ENCODE measurements around the gene MRPS23.

The MRPS23 gene

DNA sequence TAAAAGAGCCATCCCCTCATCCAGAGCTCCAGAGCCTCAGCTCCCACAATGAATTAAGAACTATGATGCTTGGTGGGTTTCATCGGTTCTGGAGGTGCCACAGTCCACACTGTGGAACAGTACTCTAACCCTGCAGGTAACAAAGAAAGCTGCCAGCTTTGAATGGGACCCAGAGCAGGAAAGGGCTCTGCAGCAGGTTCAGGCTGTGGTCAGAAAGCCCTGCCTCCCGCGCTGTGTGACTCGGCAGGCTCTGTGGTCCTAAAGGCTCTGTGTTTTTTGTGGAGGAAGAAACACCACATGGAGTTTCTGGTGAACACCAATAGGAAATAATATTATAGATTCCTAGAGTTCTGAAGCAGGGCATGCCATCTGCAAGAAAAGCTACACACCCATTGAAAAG, 32.5 kb downstream of the MRPS23 start:
- no peak overlapping the region for H3K4me3 ChIP-seq (ENCODE audit: control insufficient read depth, low read depth, low read length)
- TF ChIP-seq, protein P1, sequence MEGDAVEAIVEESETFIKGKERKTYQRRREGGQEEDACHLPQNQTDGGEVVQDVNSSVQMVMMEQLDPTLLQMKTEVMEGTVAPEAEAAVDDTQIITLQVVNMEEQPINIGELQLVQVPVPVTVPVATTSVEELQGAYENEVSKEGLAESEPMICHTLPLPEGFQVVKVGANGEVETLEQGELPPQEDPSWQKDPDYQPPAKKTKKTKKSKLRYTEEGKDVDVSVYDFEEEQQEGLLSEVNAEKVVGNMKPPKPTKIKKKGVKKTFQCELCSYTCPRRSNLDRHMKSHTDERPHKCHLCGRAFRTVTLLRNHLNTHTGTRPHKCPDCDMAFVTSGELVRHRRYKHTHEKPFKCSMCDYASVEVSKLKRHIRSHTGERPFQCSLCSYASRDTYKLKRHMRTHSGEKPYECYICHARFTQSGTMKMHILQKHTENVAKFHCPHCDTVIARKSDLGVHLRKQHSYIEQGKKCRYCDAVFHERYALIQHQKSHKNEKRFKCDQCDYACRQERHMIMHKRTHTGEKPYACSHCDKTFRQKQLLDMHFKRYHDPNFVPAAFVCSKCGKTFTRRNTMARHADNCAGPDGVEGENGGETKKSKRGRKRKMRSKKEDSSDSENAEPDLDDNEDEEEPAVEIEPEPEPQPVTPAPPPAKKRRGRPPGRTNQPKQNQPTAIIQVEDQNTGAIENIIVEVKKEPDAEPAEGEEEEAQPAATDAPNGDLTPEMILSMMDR (IDR thresholded peaks at IDR 0.05; ENCODE audit: control insufficient read depth, insufficient read depth, low read depth, low read length, missing control alignments) = no peak
- DNase-seq (ENCODE audit: low read depth) = no peak

DNA sequence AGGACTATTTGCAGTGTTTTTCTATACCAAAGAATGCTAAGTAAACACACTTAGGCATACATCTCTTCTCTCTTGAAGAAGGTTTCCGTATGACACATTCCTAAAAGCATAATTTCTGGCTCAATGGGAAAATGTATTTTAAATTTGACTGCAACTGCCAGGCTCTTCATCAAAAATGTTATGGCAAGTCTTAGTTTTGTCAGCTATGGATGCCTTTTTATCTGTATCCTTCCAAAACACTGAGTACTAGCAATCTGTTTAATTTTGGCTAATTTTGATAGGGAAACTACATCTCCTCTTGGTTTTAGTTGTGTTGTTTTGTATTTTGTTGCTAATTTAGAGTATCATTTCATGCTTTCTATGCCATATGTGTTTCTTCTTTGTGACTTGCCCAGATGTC, 35.4 kb downstream of the MRPS23 start:
- no peak for DNase-seq (ENCODE audit: low read depth)
- H3K4me3 ChIP-seq (ENCODE audit: control insufficient read depth, low read depth, low read length) = no peak overlapping the region
- TF ChIP-seq, protein P1 (IDR thresholded peaks at IDR 0.05; ENCODE audit: control insufficient read depth, insufficient read depth, low read depth, low read length, missing control alignments) = no peak

GRCh38 chr17:57811638-57812280, 38.1 kb downstream of the MRPS23 start:
- H3K4me3 ChIP-seq (ENCODE audit: control insufficient read depth, low read depth, low read length) = no peak overlapping the region
- DNase-seq (ENCODE audit: low read depth) = no peak
- TF ChIP-seq, protein P1 (IDR thresholded peaks at IDR 0.05; ENCODE audit: control insufficient read depth, insufficient read depth, low read depth, low read length, missing control alignments) = no peak

- TF ChIP-seq, protein P1 (IDR thresholded peaks at IDR 0.05; ENCODE audit: control insufficient read depth, insufficient read depth, low read depth, low read length, missing control alignments) = no peak
- DNase-seq (ENCODE audit: low read depth) = no peak
- H3K4me3 ChIP-seq (ENCODE audit: control insufficient read depth, low read depth, low read length) = no peak overlapping the region
These were observed 38.9 kb downstream of the MRPS23 start for GRCh38 chr17:57810721-57811637.

DNA sequence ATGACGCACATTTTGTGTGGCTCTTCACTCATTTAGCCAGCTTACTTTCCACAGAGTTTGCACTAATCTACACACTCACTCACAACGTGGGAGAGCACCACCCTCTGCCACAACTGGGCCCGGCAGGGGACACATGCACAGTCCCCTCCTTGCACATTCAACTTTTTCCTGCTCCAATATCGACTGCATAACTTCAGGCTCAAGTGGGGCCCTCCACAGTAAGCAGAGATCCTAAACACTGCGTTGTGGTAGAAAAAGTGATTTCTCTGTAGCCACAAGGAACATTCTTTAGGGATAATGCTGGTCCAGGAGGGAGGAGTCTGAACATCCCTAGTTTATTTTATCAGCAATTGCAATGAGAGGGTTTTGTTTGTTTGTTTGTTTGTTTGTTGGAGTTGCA, 40.0 kb downstream of the MRPS23 start:
- DNase-seq (ENCODE audit: low read depth) = no peak
- TF ChIP-seq, protein P1 (IDR thresholded peaks at IDR 0.05; ENCODE audit: control insufficient read depth, insufficient read depth, low read depth, low read length, missing control alignments) = no peak

GRCh38 chr17:57808882-57809281, 41.0 kb downstream of the MRPS23 start:
- TF ChIP-seq, protein P1 (IDR thresholded peaks at IDR 0.05; ENCODE audit: control insufficient read depth, insufficient read depth, low read depth, low read length, missing control alignments) = no peak

More for the DNA sequence above, 40.0 kb downstream of the MRPS23 start:
- H3K4me3 ChIP-seq (ENCODE audit: control insufficient read depth, low read depth, low read length) = no peak overlapping the region

More at GRCh38 chr17:57808882-57809281, 41.0 kb downstream of the MRPS23 start:
- no peak overlapping the region for H3K4me3 ChIP-seq (ENCODE audit: control insufficient read depth, low read depth, low read length)
- no peak for DNase-seq (ENCODE audit: low read depth)

Data from AG09309 (cell line).